Activated T-cell treated with anti-CD3 and anti-CD28 coated beads, Interleukin-2, amount 50 U/mL, for 1 hour (primary cell): Measurements from ENCODE around the gene UNC13C.
"Not testable (repeated sequence)": the region's sequence is repeated elsewhere in the genome, so short reads cannot be mapped to it uniquely, and the experiment has no call there.

Experiments
- DNase-seq: peaks from one replicate; pipeline ENCODE4 v3.0.0-alpha.2; 2020

Gene UNC13C

DNA sequence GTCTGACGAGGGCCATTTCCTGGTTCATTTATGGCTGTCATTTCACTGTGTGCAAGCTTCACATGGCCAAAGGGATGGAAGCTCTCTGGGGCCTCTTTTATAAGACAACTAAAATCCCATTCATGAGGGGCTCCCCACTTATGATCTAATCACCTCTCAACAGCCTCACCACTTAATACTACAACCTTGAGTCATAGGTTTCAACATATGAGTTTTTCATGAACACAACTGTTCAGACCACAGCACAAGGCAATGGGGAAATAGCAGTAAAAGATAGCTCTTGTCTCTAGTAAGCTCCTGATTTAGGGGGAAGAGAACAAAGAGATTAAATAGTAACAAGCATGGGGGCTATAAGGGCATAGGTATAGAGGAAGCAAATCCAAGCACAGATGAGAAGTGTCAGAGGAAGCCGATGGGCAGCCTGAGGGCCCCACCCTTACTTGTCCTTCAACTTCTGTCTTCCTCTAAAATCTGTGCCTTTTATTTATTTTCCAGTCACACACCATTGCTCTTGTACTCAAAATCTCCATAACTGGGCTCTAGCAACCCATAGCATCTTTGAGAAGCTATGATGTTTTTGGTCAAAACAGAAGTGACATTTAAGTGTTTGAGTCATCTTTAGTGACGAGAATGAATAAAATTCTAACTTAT lies 329.1 kb downstream of the UNC13C start:
- no peak for DNase-seq

DNA sequence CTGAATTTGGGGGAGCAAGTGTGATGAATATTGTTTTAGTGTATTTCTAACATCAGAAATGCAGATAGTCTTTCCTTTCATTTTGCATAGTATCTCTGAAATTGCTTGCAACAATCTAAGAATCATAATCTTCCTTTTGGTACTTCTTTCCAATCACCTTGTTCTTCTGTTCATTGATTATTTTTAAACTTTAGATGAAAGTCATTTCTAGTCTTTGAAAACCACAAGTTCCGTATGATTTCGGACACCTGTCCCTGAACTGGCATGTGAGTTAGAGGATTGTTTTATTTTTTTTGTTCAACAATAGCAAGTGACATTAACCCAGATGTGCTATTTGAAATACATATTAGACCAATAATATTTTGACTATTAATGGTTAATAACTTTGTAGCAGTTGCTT lies 329.7 kb downstream of the UNC13C start:
- DNase-seq = no peak

DNA sequence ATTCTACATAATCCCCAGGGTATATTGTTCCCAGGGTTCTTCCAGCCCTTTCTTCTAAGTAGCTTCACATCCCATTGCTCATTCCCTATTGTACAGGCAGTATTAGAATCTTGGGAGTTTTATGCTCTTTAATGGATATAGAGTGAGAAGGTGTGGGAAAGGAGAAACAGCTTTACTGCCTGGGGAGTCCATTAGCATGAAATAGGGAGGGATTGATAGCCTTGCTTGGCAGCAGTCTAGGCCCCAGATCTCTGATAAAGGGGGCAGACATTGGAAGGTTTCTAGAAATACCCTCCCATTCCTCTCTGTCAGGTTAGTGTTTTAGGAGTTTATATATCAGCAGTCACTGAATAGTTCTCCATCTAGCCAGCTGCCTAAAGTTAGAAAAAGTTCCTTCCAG lies 334.3 kb downstream of the UNC13C start:
- DNase-seq = no peak

DNA sequence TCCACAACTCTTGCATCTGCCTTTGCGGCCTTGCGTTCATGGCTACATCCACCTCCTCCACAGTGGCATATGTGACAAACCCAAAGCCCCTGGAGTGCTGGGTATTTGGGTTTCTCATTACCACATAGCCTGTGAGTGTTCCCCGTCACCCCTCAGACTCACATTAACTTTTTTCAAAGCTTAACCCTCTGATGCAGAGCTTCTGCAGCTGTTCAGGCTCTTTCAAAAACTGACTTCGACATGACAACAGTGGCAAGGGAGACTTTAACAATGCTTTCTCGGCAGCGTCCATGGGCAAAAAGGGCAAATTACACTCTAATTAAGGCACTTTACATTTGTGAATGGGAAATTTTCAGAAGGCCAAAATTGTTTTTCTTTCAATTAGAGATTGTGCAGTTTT lies 343.2 kb downstream of the UNC13C start:
- DNase-seq = no peak

DNA sequence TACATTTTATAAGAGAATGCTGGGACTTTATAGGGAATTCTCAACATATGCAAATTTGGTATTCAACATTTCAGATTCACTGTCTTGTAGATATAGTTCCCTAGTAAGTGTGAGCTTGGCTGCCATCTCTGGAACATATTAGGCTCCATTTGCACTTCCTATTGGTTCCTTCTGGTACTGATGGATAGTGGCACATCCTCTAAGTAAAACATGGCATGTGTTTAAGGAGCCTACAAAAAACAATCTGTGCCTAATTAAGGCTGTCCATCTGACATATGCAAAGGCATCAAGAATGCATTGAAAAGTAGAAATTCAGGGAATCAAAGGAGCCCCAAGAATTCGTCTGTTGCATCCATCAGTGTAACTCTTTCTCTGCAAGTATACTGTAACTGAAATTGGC lies 344.1 kb downstream of the UNC13C start:
- no peak for DNase-seq

DNA sequence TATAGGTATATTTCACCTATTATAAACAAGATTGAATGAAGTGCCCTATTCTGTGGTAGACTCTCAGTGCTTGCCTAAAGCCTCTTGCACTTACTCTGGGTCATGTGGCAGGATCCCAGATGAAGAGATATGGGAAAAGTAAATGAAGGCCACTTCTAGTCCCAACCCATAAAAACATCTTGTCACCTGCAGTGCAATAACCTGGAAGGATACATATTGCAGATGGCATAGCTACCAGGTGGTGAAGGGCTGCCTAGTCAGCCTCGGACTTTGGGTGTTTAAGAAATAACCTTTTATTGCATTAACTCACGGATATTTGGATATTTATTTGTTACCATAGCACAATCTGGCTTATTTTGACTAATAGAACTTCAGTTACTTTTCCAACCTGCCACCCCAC lies 367.1 kb downstream of the UNC13C start:
- no peak for DNase-seq

DNA sequence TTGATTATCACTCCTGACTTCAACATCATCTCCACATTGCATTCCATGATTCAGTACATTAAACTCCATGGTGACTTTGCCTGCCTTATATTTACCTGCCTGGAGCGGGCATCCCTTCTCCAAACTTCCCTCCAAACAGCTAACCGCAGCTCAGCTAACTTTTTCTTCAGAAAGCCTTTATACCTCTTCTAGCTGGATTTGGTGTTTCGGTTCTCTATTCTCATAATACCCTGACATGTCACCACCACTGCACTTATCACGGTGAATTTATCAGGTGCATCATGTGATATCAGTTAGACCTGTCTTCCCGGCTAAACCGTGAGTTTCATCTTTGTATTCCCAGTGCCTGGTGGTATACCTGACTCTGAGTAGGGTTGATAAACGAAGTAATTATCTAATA lies 367.6 kb downstream of the UNC13C start:
- DNase-seq = no peak

DNA sequence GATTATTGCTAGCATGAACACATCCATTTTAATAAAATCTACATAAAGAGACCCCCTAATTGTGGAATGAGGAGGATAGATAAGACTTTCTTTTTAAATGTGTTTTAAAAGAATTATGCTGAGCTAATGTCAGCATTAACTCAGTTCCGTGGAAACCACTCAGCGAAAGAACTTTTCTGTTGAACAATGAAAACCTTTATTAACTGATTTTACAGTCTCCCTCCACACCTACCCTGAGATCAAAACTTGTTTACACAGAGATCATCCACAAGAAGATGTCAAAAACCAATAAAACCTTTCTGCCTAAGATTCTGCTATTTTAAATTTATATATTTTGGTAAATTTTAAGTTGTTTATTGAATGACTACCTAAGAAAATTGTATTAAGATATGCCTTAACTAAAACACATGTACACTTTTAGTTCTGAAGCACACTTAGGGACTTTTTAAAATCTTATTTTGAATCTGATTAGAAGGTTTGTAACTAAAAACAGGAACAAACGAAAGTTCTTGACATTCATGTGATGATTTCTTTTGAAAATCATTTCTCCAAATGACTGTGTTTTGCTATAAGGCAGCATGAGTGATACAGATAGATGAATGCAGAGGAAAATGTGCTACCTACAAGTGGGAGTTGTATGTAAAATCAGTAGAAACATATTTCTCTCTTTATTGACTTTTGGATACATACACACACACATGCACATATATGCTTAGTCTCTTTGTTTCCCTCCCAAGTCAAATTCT lies 369.0 kb downstream of the UNC13C start:
- no peak for DNase-seq

DNA sequence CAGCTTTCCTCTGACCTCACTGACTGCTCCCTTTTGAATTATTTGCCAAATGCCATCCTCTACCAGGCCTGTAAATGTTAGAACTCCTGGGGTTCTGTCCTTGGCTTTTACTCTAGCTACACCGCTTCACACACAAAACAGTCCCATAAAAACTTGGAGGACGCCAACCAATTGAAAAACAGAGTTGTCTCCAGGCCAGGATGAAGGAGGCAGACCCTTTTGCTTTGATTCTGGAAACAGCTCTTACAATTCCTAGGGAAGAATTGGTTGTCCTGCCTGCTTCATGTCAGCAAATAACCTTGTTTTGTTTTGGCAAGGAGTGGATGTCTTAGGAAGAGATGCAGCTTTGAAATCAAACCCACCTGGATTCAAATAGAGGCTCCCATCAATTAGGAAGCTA lies 375.5 kb downstream of the UNC13C start:
- DNase-seq = no peak

DNA sequence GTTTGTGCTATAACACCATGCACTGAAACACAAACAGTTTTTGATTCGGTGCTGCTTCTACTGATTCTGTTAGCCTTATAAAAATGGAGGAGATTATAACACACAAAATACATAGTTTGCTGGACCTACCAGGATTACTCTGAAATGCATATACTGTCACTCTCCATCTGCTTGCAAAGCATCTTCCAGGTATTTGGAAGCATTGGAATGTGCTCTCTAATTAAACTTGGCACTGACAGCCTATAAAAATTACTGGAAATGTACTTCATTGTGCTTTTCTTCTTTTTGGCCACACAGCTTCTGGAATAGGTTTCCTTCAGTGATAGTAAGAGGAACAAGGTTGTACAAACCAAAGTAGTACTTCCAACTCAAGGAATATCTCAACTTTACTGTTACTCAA lies 376.1 kb downstream of the UNC13C start:
- DNase-seq = no peak

DNA sequence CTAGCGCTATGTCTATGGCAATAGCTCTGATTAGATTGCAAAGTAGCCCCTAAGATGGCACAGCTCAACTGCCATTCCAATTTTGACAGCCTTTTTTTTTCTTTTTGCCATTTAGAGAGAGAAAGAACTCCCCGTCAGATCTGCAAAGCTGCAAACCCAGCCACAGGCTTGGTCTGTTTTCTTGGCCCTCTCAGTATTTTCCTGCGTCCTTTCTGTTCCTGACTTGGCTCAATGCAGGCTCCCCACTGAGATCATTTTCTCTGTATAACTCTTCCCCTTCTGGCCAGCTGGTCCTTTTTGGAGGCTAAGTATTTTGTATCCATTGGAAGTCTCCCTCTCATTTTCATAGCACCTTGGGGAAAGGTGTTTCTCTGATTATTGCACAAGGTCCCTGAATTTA lies 386.7 kb downstream of the UNC13C start:
- no peak for DNase-seq

DNA sequence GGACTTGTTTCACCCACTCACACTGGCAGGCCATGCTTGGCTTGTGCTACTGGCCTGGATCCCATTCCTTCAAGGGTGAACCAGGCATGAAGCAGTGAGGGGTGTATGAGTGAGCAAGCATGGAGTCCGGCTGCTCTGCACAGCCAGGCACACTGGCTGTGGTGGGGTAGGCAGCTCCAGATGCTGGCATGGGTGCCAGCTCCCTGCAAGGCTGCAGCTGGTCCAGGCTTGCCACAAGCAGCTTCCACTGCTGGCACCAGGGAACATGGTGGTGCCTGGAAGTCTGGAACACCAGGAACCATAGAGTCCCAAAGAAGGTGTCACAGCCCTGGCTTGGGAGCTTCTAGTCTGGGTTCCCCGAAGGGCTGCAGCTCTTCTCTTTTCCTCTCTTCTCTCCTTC lies 395.1 kb downstream of the UNC13C start:
- no peak for DNase-seq

DNA sequence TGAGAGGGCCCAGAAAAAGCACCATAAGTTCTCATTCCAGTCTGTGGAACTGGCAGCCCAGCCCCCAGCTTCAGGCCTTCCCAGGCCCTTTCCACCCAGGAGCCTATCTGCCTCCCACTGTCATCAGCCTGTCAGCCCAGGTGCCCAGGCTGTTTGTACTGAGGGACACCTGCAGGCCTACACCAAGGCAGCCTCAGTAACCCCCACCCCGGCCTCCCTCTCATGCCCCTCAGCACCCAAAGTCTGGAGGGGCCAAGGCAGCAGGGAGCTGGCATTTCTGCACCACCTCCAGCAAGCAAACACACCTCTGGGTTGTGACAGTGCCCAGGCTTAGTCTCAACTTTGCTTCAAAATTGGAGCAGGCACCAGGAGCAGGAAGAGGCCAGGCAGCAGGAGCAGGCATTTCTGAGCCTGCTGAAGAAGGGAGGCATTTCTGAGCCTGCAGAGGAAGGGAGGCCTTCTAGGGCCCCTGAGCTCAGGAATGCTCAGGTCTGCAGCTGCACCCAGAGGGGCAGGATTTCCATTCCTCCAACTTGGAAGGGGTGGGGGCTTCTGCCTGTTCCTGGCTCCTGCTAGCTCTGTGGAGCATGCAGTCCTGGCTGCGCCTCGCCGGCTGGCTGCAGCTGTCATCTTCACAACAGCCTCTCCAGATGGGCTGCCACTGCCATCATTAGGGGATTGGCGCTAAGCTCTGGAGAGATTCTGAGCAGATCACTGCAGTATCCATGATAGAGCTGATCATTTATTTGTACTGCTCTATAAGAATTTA lies 396.1 kb downstream of the UNC13C start:
- DNase-seq = no peak

DNA sequence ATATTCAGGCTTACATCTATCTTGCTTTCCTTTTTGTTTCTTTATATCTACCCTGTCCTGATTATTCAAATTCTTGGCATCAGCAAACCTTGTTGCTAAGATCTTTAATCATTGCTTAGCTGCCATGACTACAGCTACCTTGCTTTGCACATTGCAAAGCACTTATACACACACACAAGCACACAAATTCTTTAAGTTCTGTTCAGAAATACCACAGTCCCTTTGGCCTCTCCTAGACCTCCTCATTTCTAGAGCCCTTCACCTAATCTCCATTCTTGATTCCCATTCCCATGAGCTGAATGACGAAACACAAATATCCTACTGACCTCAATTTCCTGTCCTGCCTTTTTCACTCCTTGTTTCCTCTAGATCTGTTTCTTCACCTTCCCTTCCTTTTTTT lies 409.6 kb downstream of the UNC13C start:
- DNase-seq = no peak

DNA sequence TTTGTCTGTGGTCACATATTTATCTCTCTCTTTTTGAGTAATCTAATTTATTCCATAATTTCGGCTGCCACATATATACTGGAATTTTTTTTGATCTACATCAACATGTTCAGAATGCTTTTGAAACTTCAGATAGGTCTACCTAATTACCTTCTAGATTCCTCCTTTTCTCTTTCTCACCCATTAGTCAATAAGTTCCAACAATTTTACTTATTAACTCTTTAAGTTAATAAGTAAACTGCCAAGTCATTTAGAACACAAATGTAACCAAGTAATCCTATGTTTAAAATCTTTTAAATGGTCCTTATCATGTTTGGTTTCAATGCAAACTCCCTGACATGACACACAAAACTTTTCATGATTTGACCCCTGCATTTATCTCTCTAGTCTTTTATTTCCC lies 410.5 kb downstream of the UNC13C start:
- DNase-seq = no peak

DNA sequence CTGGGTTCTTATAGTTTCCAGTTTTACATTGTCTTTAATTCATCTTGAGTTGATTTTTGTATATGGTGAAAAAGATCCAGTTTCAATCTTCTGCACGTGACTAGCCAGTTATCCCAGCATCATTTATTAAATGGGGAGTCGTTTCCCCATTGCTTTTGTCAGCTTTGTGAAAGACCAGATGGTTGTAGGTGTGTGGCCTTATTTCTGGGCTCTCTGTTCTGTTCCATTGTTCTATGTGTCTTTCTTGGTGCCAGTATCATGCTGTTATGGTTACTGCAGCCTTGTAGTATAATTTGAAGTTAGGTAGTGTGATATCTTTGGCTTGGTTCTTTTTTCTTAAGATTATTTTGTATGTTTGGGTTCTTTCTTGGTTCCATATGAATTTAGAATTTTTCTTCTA lies 432.2 kb downstream of the UNC13C start:
- DNase-seq = no peak

DNA sequence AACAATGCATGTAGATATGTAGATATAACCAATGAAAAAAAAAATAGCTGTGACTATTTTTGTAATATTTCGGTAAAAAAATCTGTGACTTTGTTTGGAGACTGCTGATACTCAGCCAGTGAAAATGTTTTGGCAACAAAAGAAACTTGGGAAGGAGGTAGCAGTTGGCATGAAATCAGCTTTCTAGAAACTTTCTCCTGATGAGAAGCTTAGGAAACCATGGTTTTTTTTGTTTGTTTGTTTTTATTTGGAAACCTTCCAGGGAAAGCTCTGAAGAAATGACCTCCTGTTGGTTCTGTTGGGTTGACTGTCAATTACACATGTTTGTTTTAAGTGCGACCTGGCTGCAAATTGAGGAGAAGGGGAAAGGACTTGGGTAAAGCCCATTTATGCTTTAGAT lies 445.9 kb downstream of the UNC13C start:
- DNase-seq = no peak

DNA sequence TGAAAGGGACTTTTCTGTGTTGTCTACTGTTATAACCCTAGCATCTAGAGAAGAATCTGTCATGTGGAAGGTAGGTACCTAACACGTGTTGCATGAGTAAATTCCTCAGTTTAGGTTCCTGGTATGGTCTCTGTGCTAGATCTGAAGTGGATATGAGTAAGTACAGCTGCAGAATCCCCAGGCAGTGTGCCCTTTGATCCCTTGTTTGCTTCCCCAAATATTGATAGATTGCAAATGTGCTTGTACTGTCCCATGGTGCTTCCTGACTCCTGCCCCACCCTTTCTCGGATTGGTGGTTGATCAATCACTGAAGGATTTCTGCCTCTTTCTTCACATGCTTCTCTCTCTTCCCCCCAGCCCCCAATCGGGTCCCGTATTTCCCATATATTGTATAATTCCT lies 450.4 kb downstream of the UNC13C start:
- no peak for DNase-seq

DNA sequence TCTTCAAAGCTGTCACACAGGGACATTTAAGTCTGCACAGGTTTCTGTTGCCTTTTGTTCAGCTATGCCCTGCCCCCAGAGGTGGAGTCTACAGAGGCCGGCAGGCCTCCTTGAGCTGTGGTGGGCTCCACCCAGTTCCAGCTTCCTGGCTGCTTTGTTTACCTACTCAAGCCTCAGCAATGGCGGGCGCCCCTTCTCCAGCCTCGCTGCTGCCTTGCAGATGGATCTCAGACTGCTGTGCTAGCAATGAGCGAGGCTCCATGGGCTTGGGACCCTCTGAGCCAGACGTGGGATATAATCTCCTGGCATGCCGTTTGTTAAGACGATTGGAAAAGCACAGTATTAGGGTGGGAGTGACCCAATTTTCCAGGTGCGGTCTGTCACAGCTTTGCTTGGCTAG lies 472.0 kb downstream of the UNC13C start:
- not testable (repeated sequence) for DNase-seq

DNA sequence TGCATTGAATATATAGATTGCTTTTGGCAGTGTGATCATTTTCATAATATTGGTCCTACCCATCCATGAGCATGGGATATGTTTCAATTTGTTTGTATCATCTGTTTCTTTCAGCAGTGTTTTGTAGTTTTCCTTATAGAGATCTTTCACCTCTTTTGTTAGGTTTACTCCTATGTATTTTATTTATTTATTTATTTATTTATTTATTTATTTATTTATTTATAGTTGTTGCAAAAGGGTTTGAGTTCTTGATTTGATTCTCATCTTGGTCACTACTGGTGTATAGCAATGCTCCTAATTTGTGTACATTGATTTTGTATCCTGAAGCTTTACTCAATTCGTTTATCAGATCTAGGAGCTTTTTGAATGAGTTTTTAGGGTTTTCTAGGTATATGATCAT lies 478.2 kb downstream of the UNC13C start:
- DNase-seq = no peak

DNA sequence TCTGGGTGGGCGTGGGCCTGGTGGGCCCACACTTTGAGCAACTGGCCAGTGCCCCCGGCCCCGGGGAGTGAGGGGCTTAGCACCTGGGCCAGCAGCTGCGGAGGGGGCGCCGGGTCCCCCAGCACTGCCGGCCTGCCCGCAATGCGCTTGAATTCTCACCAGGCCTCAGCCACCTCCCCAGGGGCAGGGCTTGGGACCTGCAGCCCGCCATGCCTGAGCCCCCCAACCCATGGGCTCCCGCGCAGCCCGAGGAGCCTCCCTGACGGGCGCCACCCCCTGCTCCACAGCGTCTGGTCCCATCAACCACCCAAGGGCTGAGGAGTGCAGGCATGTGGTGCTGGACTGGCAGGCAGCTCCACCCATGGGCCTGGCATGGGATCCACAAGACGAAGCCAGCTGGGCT lies 484.3 kb downstream of the UNC13C start:
- DNase-seq = no peak

DNA sequence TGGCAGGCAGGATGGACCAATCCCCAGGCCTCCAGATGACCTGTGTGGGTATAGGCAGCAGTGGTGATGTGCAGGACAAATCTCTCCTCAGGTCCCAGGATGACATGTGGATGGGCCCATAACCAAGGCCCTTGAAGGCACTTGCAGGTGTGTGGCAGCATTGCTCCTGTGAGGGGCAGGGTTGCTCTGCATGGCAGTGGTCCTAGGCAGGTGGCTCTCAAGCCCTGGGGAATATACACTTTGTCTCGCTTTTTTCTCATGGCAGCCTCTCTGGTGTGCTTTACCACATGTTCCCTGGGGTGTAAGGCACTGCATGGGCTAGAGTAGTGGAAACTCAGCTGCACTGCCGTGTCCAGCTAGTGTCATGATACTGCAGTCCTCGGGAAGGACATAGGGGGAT lies 503.6 kb downstream of the UNC13C start:
- DNase-seq = no peak

DNA sequence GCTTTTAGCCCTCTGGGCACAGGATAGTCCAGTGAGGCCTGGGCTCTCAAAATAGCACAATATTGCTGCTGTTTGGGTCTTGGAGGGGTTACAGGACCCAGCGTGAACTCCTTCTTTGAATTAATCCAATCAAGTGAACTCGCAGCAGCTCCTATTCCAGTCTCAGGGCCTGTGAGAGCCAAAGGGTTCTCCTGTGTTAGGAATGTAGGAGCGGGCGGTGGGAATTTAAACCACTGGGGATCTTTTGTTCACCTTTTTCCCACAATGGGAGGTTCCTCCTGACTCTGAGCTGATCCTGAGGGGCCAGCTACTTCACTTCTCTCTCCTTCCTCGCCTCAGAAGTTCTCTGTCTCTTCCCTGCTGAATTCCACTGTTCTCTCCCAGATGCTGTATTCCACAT lies 504.0 kb downstream of the UNC13C start:
- no peak for DNase-seq

DNA sequence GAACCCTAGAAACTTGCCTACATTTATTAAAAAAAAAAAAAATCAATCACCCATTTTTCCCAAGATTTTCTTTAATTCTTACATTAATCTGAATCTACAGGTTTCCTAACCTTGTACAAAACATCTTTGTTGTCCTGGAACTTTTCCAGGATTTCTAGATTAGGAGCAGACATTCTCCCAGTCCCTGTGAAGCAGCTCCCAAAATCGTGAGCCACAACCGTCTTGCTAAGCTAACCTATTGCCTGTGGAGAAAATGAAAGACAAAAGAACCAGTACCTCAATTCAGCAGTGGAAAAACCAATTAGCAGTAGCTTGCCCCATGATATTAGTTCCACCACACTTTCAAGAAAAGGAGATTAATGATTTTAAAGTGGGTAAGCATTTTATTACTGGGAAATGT lies 522.1 kb downstream of the UNC13C start:
- DNase-seq = no peak
